ENCODE data around the gene CLEC16A.
A peak's percentile ranks its signal among the peaks of the same experiment; 100 is the strongest.

The CLEC16A gene

GRCh38 chr16:11104168-11105037, 160.0 kb downstream of the CLEC16A start:
- no peak for DNase-seq

DNA sequence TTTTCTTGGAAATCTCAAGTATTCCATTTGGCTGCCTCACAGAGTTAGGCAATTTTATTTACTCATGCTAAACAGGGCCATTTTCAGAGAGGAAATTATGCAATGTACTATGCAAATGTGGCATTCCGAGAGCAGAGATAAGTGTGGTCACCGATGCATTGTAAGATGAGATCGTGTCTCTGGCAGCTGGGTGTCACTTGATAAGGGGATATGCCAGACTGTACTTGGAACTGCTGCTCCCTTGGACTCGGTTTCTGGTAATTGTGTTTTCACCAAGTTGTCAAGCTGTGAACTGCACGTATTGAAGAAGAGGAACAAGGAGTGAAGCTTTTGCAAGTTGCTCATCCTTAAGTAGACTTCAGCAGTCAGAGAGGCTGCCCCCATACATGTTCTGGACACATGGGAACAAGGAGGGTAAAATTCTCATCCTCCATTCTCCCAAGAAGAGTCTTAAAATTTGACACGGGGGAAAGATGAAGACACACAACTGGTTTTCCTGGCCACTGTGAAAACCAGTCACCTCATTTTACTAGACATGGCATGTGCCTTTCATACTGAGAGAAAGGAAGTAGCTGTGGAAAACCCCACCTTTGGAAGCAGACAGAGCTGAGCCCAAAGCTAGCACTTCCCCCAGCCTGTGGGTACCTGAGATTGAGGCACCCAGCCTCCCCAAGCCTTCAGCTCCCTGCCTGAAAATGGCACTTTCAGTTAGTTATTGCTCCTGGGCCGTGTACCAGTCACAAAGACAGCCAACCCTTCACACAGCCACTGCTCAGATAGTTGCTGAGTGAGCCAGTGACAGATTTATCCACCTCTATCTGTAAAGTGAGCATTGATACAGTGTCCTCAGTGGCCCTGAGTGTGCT, 160.9 kb downstream of the CLEC16A start:
- DNase-seq, result peak; percentile 39

DNA sequence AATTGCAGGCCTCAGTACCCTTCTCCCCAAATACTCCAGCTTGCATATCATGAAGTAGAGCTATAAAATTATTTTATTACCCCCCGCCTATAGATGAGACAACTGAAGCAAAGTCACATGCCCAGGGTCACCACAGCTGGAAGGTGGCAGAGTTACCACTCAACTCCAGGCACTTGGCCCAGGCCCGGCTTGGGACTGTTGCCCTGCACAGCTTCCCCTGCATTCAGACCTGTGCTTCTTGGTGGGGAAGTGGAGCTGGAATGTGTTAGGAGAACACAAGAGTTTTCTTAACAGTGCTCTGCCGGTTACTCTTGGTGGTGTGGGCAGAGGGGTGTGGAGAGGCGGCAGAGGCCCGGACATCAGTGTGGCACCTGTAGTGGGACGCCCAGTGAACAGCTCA, 162.4 kb downstream of the CLEC16A start:
- DNase-seq, result no peak

- no peak for DNase-seq
Measured at GRCh38 chr16:11107780-11108465, 163.6 kb downstream of the CLEC16A start.

DNA sequence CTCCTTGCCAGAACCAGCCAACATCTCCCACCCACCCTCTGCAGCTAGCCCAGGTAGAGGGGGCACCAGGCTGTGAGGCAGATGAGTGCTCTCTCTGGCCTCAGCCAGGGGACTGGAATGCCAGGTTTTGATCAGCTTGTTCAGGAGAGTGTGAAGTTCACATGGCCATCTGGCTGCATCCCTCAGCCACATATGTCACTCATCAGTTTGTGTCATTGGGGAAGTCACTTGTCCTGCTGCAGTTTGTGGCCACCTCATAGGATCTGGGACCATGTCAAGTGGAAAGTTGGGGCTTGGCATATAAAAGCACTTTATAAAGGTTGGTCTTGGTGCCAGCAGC, 164.1 kb downstream of the CLEC16A start:
- no peak for DNase-seq

- DNase-seq, result no peak
Measured at GRCh38 chr16:11109566-11109965, 165.2 kb downstream of the CLEC16A start.

DNA sequence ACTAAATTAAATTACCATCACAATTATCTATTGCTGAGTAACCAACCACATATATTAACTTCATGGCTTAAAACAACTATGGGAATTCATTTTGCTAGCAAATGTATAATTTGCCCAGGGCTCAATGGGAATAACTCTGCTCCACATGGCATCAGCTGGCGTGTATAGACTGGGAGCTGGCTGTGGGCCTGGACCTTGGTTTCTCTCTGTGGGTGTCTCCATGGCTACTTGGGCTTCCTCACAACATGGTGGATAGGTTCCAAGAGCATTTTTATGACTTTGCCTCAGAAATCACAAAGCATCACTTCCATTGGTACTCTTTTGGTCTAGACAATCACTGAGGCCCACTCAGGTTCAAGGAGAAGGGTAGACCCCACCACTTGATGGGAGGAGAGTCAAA, 166.8 kb downstream of the CLEC16A start:
- no peak for DNase-seq

- DNase-seq, result no peak
Measured at GRCh38 chr16:11111856-11112634, 167.7 kb downstream of the CLEC16A start.

DNA sequence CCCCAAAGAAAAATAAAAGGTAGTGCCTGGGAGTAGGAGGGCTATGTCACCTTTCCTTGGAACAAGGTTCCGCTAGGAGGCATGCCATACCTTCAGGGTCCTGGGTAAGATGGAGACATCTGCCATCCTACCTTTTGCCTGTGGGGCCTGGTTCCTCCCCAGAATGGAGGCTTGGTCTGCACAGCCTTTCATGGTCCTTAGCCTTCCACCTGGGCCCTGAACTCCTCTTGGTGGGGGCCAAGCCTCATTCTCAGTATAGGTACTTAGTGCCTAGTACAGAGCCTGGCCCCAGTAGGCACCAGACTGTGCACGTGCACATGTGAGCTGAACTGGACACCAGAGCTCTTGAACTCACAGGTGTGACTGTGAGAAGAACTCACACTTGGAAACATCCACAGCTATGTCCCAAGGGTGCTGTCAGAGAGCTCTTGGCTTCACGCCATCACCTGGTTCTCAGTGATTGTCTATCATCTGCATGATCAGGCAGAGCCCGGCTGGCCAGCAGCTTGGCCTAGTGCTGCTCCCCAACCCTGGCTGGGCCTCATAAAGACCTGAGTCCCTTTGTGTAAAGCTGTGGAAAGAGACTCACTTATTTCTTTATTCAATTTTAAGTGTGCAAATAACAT, 168.5 kb downstream of the CLEC16A start:
- DNase-seq, result no peak

GRCh38 chr16:11114366-11115164, 170.2 kb downstream of the CLEC16A start:
- peak; percentile 40 for DNase-seq

GRCh38 chr16:11117576-11118211, 173.3 kb downstream of the CLEC16A start:
- no peak for DNase-seq

DNA sequence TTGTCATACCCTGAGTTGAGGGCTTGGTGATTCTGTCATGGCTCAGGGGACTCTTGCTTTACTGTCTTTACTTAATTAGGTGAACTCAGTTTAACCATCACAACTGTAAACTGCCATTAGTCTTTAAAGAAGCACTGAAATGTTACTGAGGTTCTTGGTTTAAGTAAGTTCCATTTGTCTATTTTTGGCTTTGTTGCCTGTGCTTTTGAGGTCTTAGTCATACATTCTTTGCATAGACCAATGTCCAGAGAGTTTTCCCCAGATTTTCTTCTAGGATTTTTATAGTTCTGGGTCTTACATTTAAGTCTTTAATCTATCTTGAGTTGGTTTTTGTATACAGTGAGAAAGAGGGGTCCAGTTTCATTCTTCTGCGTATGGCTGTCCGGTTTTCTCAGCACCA, 174.1 kb downstream of the CLEC16A start:
- DNase-seq, result no peak

- no peak for DNase-seq
Measured at GRCh38 chr16:11121083-11121608, 176.8 kb downstream of the CLEC16A start.

DNA sequence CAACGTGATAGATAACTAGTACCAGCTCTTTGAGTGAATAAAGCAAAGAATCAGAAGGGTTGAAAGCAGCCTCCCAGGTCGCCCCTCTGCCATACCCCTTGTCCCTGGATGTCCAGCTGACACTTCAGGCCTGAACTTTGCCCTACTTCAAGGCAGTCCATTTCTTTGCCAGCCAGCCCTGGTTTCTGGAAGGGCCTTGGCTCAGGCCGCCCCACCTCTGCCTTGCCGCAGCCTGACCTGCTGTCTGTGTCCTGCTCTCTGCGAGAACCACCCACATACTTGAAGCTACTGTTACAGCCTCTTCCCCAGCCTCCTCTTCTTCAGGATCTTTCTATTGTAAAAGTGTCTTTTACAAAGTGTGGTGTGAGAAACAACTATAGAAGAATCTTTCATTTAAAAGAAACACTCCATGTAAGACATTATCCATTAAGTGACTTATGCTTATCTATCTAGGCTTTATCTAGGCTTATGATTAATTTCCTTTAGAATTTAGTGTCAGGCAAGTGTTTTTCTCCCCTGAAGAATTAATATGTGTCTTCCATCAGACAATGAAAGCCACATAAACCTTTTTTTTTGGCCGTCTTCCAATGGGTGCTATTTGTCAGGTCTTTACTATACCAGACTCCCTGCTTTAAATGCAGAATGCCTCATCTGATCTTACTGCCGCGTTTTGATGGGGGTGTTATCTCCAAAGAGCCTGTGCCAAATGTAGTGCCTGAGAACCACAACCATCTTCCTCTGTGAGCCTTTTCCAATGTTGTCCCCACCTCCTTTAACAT, 177.7 kb downstream of the CLEC16A start:
- DNase-seq, result no peak

DNA sequence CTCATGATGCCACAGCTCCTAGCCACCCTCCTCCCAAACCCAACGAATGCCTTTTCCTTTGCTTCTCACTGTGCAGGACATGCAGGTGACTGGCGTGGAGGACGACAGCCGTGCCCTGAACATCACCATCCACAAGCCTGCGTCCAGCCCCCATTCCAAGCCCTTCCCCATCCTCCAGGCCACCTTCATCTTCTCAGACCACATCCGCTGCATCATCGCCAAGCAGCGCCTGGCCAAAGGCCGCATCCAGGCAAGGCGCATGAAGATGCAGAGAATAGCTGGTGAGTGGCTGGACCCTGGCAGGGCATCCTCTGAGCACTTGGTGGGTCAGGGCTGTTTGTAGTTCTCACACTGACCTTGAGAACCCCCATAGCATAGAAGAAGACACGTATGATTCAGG, 179.3 kb downstream of the CLEC16A start:
- DNase-seq, result no peak

GRCh38 chr16:11125936-11126335, 181.6 kb downstream of the CLEC16A start:
- no peak for DNase-seq

- DNase-seq, result no peak
Measured at GRCh38 chr16:11126399-11127054, 182.2 kb downstream of the CLEC16A start.

DNA sequence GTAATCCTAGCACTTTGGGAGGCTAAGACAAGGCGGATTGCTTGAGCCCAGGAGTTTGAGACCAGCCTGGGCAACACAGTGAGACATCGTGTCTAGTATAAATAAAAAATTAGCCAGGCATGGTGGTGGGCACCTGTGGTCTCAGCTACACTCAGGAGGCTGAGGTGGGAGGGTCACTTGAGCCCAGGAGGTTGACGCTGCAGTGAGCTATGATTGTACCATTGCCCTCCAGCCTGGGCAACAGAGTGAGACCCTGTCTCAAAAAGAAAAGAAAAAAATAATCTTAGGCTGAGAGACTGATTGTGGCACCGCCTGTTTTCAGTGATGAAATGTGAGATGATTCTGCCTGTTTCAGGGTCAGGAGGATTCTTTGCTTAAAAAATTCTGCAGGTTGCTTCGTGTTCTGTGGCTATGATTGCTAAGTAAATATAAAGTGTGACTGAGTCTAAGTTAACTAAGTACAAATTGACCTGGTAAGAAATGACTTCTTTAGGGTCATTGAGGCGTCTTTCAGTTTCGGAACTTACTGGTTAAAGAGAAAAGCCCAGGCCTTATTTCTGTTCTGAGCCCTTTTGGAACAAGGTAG, 183.3 kb downstream of the CLEC16A start:
- DNase-seq, result no peak
